Endothelial cell of umbilical vein (primary cell): Measurements from ENCODE around the gene PHOSPHO1. TPM values are rescaled to one million over a fixed set of nuclear protein-coding genes. Genes with fewer than 3 reads are reported as not detected.

Experiments
- BruUV-seq: library from RNA; stranded (reverse); fragments of 400-500 nt; replicated peaks from 2 replicates; lab custom pipeline; 2021; lab: Mats Ljungman, UMichigan
- CTCF ChIA-PET: fragments of 300-600, 350-600 bp; sonication (Branson Sonifier 250); formaldehyde crosslinking; loops from one replicate; lab custom pipeline; 2021; ENCODE audit warnings: antibody characterized with exemption, inconsistent platforms; lab: Charles Lee
- POLR2A ChIA-PET: fragments of 300-600, 350-600 bp; sonication (Branson Sonifier 250); formaldehyde crosslinking; loops from one replicate; lab custom pipeline; 2021; ENCODE audit warnings: antibody characterized with exemption, inconsistent platforms; lab: Charles Lee
- DNase-seq: peaks from one replicate; pipeline ENCODE4 v3.0.0-alpha.2; 2011; ENCODE audit warnings: low read depth, low spot score
- FAIRE-seq: peaks from 2 replicates; lab custom pipeline; 2011; peaks lifted over from hg19 to GRCh38; lab: Jason Lieb, UNC
- H2AFZ ChIP-seq: 2 replicates; pipeline ENCODE4 v1.6.0; 2012; ENCODE audit warnings: low read depth, low read length, control low read depth, inconsistent platforms
- H3K27ac ChIP-seq: 2 replicates; pipeline ENCODE4 v1.5.1; 2011; ENCODE audit warnings: low read depth, mild to moderate bottlenecking, control low read depth, low read length, moderate library complexity; ENCODE audit not compliant: insufficient read depth
- H3K27me3 ChIP-seq, 2 experiments: 2 replicates each; pipeline versions ENCODE4 v1.6.0 to v1.6.1; 2011; ENCODE audit warnings: low read length in 2 of 2, mixed read lengths in 1 of 2; ENCODE audit not compliant: control insufficient read depth in 2 of 2, insufficient read depth in 2 of 2
- H3K36me3 ChIP-seq, 2 experiments: 2 replicates in 1 of 2; 3 replicates in 1 of 2; pipeline ENCODE4 v1.5.1; 2011; ENCODE audit warnings: low read length in 2 of 2, mild to moderate bottlenecking in 1 of 2, moderate library complexity in 1 of 2; ENCODE audit not compliant: control insufficient read depth in 2 of 2, insufficient read depth in 2 of 2; ENCODE audit errors: extremely low read depth in 1 of 2
- H3K4me1 ChIP-seq: 3 replicates; pipeline ENCODE4 v1.5.1; 2011; ENCODE audit warnings: mild to moderate bottlenecking, low read length; ENCODE audit not compliant: control insufficient read depth, insufficient read depth; ENCODE audit errors: extremely low read depth
- H3K4me2 ChIP-seq: 2 replicates; pipeline ENCODE4 v1.6.1; 2011; ENCODE audit warnings: low read length, control low read depth, mixed read lengths; ENCODE audit not compliant: insufficient read depth
- H3K4me3 ChIP-seq, 3 experiments: fragments of 200-600 bp in 1 of 3; sonication (generic), shearing (Covaris generic) in 1 of 3; replicated peaks in 1 of 3; 2 replicates each; pipeline ENCODE4 v1.5.1; 2011 to 2016; ENCODE audit warnings: control low read depth in 3 of 3, low read length in 3 of 3, mild to moderate bottlenecking in 2 of 3, inconsistent platforms in 1 of 3, low read depth in 1 of 3, moderate library complexity in 1 of 3; ENCODE audit not compliant: insufficient read depth in 1 of 3
- H3K79me2 ChIP-seq: 2 replicates; pipeline ENCODE4 v1.6.0; 2012; ENCODE audit warnings: low read length, inconsistent platforms; ENCODE audit not compliant: control insufficient read depth, insufficient read depth
- H3K9ac ChIP-seq: replicated peaks from 2 replicates; pipeline ENCODE3; 2011; ENCODE audit warnings: low read length, control low read depth; ENCODE audit not compliant: insufficient read depth; ENCODE audit errors: extremely low read depth
- H3K9me1 ChIP-seq: replicated peaks from 3 replicates; pipeline ENCODE4 v1.6.0; 2011; ENCODE audit warnings: mild to moderate bottlenecking, low read length; ENCODE audit not compliant: control insufficient read depth, insufficient read depth; ENCODE audit errors: extremely low read depth
- H3K9me3 ChIP-seq: replicated peaks from 2 replicates; pipeline ENCODE4 v1.5.1; 2012; ENCODE audit warnings: low read length, inconsistent platforms; ENCODE audit not compliant: control insufficient read depth, insufficient read depth
- H4K20me1 ChIP-seq: replicated peaks from 2 replicates; pipeline ENCODE3; 2011; ENCODE audit warnings: mild to moderate bottlenecking, low read length; ENCODE audit not compliant: control insufficient read depth, insufficient read depth; ENCODE audit errors: extremely low read depth
- GATA2 ChIP-seq: IDR thresholded peaks from 2 replicates; pipeline ENCODE4 v1.7.0; 2011; ENCODE audit warnings: low read depth, mild to moderate bottlenecking, moderate library complexity, mixed read lengths, low read length; ENCODE audit not compliant: insufficient read length, insufficient read depth
- dilution Hi-C: fragments of 300-500 bp; cut with MboI; formaldehyde crosslinking; loops from one replicate; pipeline ENCODE4 v1.15.0; 2019; ENCODE audit warnings: low sequenced_read_pairs; ENCODE audit not compliant: extremely low pct_ligation_motif_present
- intact Hi-C: fragments of 100-400 bp; cut with micrococcal nuclease; formaldehyde crosslinking; loops from one replicate; pipeline ENCODE4 v1.10.0; 2022
- polyA plus RNA-seq, 4 experiments: library from polyadenylated mRNA; depleted of rRNA in 3 of 4; stranded (reverse) in 3 of 4; unstranded in 1 of 4; fragments of >200 nt; gene quantifications; 2 replicates each; pipeline versions ENCODE4 v1.2.1 to v1.2.3, GENCODE V29; 2011 to 2012; ENCODE audit warnings: missing spikeins in 1 of 4
- total RNA-seq: library from RNA; stranded (reverse); gene quantifications from 2 replicates; pipeline ENCODE4 v1.2.3, GENCODE V29; 2021
- TF ChIP-seq, protein P1 (sequence below), 2 donors: IDR thresholded peaks; 1 replicate in 1 of 2; 2 replicates in 1 of 2; pipeline ENCODE4 v1.5.1; 2011; ENCODE audit warnings: low read length in 2 of 2, mild to moderate bottlenecking in 2 of 2, moderate library complexity in 2 of 2, control low read depth in 1 of 2, inconsistent platforms in 1 of 2, low read depth in 1 of 2; ENCODE audit not compliant: insufficient read depth in 1 of 2; ENCODE audit errors: extremely low read depth in 1 of 2

PHOSPHO1 gene
- total and polyA plus RNA-seq, 2 donors (not counting 3 experiments of a cell fraction or from before 2014, with no cell fraction given), result 0.23 TPM; not detected in 1

DNA sequence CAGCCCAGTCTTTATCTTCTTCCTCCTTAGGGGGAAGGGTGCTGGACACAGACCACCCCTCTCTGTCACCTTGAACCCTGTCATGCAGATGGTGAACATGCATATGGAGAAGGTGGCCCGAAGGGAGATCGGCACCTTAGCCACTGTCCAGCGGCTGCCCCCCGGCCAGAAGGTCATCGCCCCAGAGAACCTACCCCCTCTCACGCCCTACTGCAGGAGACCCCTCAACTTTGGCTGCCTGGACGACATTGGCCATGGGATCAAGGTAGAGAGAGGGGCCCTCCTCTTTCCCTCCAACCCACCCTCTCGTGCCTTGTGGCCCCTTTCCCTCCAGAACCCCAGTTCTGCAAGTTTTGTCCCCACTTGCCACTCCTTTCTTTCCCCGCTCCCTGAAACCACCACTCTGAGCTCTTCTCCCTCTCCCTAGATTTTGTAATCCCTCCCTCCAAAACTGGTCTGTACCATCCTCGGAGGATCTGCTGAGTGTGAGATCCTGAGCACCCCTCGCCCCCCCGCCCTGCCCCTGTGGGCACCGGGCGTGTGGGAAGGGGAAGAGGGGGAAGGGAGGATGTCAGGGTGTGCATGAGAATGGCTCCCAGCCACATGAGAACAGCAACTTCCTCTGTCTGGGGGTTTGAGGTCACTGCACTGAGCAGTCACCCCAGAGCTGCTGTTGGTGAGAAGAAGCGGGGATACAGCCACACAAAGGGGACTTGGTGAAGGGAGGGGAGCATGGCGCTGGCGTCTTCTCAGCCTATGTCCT lies 12.8 kb downstream of the PHOSPHO1 start:
- no peak overlapping the region for H2AFZ ChIP-seq
- H4K20me1 ChIP-seq, result no peaks in the 10 kb centered on the region
- no peak overlapping the region for H3K9ac ChIP-seq
- no peaks in the 10 kb centered on the region for H3K9me1 ChIP-seq
- H3K4me2 ChIP-seq, result no peak overlapping the region
- no peak for TF ChIP-seq GATA2
- TF ChIP-seq, protein P1, sequence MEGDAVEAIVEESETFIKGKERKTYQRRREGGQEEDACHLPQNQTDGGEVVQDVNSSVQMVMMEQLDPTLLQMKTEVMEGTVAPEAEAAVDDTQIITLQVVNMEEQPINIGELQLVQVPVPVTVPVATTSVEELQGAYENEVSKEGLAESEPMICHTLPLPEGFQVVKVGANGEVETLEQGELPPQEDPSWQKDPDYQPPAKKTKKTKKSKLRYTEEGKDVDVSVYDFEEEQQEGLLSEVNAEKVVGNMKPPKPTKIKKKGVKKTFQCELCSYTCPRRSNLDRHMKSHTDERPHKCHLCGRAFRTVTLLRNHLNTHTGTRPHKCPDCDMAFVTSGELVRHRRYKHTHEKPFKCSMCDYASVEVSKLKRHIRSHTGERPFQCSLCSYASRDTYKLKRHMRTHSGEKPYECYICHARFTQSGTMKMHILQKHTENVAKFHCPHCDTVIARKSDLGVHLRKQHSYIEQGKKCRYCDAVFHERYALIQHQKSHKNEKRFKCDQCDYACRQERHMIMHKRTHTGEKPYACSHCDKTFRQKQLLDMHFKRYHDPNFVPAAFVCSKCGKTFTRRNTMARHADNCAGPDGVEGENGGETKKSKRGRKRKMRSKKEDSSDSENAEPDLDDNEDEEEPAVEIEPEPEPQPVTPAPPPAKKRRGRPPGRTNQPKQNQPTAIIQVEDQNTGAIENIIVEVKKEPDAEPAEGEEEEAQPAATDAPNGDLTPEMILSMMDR (IDR thresholded peaks at IDR 0.05; ENCODE audit: extremely low read depth in 1 of 2, insufficient read depth in 1 of 2, low read depth in 1 of 2, low read length in 2 of 2), result no peak
- dilution Hi-C loops (no loop called here), intact Hi-C loops (no loop called here)
- peaks cover 2 to 24% of the 10 kb centered on the region in 2 experiments for H3K36me3 ChIP-seq
- H3K79me2 ChIP-seq, result peaks cover 26% of the 10 kb centered on the region
- ChIA-PET POLR2A (no interaction called here), CTCF (interaction anchor here (0.6 to 3.5 kb wide), 6 partner anchors 9 to 109 kb away, joined by 3 to 24 read pairs (median 4); partner anchors contain the start of gene PHOSPHO1)
- no peaks in the 10 kb centered on the region for H3K27me3 ChIP-seq
- H3K4me3 ChIP-seq, result no peak overlapping the region
- no peaks in the 10 kb centered on the region for H3K9me3 ChIP-seq
- DNase-seq (no peak), FAIRE-seq (no peak)
- BruUV-seq, result no TSS peak
- H3K27ac ChIP-seq, result no peak overlapping the region
- peaks cover 32% of the 10 kb centered on the region for H3K4me1 ChIP-seq
